ENCODE measurements around the gene INSYN2B.

DNA sequence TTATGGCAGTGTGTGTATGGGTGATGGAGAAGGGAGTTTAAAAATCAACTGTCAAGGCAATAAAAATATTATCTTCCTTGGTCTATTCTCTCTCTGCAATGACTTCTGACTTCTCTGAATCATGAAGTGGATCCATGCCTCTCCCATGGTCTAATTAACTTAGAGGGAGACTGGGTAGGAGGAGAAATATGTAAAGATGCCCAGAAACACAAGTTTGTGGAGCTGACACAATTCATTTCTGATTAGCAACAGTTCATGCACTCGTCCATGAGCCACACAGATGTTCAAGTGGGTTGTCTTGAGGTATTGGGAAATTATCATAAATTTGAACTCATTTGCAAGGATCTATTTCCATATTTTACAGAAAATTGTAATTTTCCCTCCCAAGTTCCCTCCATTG is 38.1 kb downstream of the INSYN2B start:
- TF ChIP-seq, protein P1, sequence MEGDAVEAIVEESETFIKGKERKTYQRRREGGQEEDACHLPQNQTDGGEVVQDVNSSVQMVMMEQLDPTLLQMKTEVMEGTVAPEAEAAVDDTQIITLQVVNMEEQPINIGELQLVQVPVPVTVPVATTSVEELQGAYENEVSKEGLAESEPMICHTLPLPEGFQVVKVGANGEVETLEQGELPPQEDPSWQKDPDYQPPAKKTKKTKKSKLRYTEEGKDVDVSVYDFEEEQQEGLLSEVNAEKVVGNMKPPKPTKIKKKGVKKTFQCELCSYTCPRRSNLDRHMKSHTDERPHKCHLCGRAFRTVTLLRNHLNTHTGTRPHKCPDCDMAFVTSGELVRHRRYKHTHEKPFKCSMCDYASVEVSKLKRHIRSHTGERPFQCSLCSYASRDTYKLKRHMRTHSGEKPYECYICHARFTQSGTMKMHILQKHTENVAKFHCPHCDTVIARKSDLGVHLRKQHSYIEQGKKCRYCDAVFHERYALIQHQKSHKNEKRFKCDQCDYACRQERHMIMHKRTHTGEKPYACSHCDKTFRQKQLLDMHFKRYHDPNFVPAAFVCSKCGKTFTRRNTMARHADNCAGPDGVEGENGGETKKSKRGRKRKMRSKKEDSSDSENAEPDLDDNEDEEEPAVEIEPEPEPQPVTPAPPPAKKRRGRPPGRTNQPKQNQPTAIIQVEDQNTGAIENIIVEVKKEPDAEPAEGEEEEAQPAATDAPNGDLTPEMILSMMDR (IDR thresholded peaks at IDR 0.05), result no peak
- no peak for TF ChIP-seq POLR2A (IDR thresholded peaks at IDR 0.05)
